ENCODE data around the gene CCR6. TPM values are rescaled to one million over a fixed set of nuclear protein-coding genes. Genes with fewer than 3 reads are reported as not detected.

CCR6 gene
- total RNA-seq, 4 donors from 2014 or later = not detected

DNA sequence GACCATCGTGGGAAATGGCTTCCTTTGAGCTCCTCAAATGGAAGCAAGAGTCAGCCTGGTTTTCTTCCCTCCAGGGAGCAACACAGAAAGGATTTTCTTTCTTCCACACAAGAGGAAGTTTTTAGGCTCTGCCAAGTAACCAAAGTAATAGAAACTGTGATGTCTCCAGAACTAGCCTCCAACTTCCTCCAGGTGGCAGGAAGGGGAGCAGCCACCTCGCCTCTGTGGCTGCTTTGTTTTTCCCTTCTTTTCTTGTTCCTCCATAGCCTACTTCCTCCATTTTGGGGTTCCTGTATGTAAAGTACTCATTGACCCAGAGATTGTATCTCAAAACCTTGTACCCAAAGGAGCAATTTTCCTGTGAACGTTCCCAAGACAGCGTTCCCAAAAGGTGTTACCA, 32.7 kb upstream of the CCR6 start:
- Histone ChIP-seq H3K27ac (no peak overlapping the region), H3K9me3 (no peaks in the 10 kb centered on the region), H3K4me1 (no peaks in the 10 kb centered on the region), H3K27me3 (no peaks in the 10 kb centered on the region), H3K4me3 (no peak overlapping the region), H3K36me3 (no peaks in the 10 kb centered on the region)
- DNase-seq = no peak
- no peak for TF ChIP-seq POLR2A (IDR thresholded peaks at IDR 0.05)
- TF ChIP-seq, protein P1, sequence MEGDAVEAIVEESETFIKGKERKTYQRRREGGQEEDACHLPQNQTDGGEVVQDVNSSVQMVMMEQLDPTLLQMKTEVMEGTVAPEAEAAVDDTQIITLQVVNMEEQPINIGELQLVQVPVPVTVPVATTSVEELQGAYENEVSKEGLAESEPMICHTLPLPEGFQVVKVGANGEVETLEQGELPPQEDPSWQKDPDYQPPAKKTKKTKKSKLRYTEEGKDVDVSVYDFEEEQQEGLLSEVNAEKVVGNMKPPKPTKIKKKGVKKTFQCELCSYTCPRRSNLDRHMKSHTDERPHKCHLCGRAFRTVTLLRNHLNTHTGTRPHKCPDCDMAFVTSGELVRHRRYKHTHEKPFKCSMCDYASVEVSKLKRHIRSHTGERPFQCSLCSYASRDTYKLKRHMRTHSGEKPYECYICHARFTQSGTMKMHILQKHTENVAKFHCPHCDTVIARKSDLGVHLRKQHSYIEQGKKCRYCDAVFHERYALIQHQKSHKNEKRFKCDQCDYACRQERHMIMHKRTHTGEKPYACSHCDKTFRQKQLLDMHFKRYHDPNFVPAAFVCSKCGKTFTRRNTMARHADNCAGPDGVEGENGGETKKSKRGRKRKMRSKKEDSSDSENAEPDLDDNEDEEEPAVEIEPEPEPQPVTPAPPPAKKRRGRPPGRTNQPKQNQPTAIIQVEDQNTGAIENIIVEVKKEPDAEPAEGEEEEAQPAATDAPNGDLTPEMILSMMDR (IDR thresholded peaks at IDR 0.05 in 4 of 5, conservative IDR thresholded peaks at IDR 0.05 in 1 of 5) = no peak
- in situ Hi-C loops (cut with MboI; ENCODE audit: low sequenced_read_pairs in 4 of 4) = no loop called here
- no peak for ATAC-seq
- intact Hi-C loops (cut with DNase I; ENCODE audit: low total_unique reads) = no loop called here

DNA sequence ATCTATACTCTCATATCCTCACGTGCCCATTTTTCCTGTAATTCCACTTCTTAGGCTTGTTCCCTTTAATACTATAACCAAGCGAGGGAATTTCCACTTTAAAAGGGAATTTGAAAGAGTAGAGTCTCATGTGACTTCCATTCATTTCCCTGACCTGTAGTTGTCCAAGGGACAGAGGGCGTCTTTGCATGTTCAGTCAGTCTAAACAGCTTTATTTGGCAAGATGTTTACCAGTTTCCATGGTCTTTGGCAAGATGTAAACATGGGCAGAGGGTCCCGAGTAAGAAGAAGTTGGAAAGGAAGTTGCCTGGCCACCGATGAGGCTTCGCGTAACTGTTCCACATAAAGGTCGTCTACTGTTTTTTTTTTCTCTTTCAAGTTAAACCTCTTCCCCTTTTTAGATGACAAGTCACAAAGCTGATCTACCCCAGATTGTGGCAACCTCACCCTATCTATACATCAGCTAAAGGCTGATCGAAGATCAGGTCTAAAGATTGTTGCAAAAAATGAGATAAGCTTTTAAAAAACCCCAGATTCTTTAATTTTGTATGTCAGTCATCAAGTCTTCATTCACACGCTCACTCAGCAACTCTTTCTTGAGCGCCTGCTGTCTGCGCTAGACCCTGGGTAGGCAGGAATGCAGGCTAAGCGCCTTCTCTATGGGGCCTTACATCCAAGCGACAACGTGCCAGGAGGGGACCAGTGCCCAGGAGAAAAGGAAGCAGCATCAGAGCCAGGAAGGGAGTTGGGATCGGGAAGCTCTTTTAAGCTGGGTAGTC, 31.7 kb upstream of the CCR6 start:
- DNase-seq = no peak
- no peak for TF ChIP-seq POLR2A (IDR thresholded peaks at IDR 0.05)
- TF ChIP-seq, protein P1 (IDR thresholded peaks at IDR 0.05 in 4 of 5, conservative IDR thresholded peaks at IDR 0.05 in 1 of 5) = no peak
- Histone ChIP-seq H3K27ac (no peak overlapping the region), H3K9me3 (no peaks in the 10 kb centered on the region), H3K27me3 (no peaks in the 10 kb centered on the region), H3K4me1 (no peaks in the 10 kb centered on the region), H3K4me3 (no peak overlapping the region), H3K36me3 (no peaks in the 10 kb centered on the region)
- ATAC-seq = no peak
- in situ Hi-C loops (cut with MboI; ENCODE audit: low sequenced_read_pairs in 4 of 4) = no loop called here
- intact Hi-C loops (cut with DNase I; ENCODE audit: low total_unique reads) = no loop called here

DNA sequence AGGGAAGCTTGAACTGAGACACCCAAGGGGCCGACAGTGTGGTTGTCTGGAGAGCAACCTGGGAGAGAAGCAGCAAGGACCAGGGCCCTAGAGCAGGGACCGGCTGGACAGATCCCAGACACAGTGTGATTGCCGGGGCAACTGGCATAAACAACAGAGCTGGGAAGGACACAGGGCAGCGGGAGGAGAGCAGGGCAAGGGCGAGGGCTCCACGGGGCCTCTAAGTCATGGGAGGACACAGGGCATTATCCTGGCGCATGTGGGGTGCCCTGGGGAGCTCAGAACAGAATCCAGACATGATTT, 31.1 kb upstream of the CCR6 start:
- TF ChIP-seq, protein P1 (IDR thresholded peaks at IDR 0.05 in 4 of 5, conservative IDR thresholded peaks at IDR 0.05 in 1 of 5) = no peak
- TF ChIP-seq POLR2A (IDR thresholded peaks at IDR 0.05) = no peak
- no peak for ATAC-seq
- in situ Hi-C loops (cut with MboI; ENCODE audit: low sequenced_read_pairs in 4 of 4) (no loop called here), intact Hi-C loops (cut with DNase I; ENCODE audit: low total_unique reads) (no loop called here)
- Histone ChIP-seq H3K36me3 (no peaks in the 10 kb centered on the region), H3K4me1 (no peaks in the 10 kb centered on the region), H3K27me3 (no peaks in the 10 kb centered on the region), H3K4me3 (no peak overlapping the region), H3K9me3 (no peaks in the 10 kb centered on the region), H3K27ac (no peak overlapping the region)
- DNase-seq = no peak

DNA sequence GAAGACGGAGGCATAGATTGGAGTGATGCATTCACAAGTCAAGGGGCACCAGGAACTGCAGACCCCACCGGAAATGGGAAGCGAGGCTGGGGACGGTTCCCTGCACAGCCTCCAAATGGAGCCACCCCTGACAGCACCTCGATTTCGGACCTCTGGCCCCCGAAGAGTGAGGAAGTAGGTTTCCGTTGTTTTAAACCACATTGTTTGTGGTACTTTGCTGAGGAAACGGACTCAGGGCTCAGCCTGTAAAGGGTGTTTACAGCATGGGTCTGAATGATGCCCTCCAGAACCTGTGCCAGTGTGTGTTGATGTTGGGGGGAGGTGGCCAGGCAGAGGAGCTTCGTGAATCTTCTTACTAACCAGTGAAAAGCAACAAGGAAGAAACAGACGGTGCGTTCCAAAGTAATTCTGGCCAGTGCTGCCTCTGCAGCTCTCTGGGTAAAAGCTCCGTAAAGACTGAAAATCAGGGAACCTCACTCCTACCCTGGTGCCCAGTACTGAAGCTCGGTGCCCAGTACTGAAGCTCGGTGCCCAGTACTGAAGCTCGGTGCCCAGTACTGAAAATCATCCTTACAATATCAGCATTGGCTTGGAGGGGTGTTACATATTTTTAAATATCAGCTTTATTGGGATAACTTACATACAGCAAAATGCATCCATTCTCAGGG, 30.1 kb upstream of the CCR6 start:
- no peaks in the 10 kb centered on the region for H3K36me3 ChIP-seq
- intact Hi-C loops (cut with DNase I; ENCODE audit: low total_unique reads) (no loop called here), in situ Hi-C loops (cut with MboI; ENCODE audit: low sequenced_read_pairs in 4 of 4) (no loop called here)
- no peak for DNase-seq
- no peaks in the 10 kb centered on the region for H3K4me1 ChIP-seq
- no peak for TF ChIP-seq POLR2A (IDR thresholded peaks at IDR 0.05)
- TF ChIP-seq, protein P1 (IDR thresholded peaks at IDR 0.05 in 4 of 5, conservative IDR thresholded peaks at IDR 0.05 in 1 of 5) = no peak
- no peak overlapping the region for H3K4me3 ChIP-seq
- H3K27ac ChIP-seq = no peak overlapping the region
- no peaks in the 10 kb centered on the region for H3K9me3 ChIP-seq
- no peaks in the 10 kb centered on the region for H3K27me3 ChIP-seq
- no peak for ATAC-seq

Data from gastrocnemius medialis (tissue), 4 donors.